SU-DHL-6 (cell line): ENCODE measurements around the gene DCHS1.

ENCODE experiments used
- EZH2phosphoT487 ChIP-seq: fragments of 200-600 bp; sonication (generic), shearing (Covaris generic); conservative IDR thresholded peaks from 2 replicates; pipeline ENCODE4 v1.6.1; 2018; ENCODE audit warnings: mild to moderate bottlenecking, antibody characterized with exemption, low read length, moderate library complexity, mixed read lengths
- TF ChIP-seq, protein P1 (sequence below): fragments of 200-600 bp; sonication (generic); IDR thresholded peaks from one replicate; pipeline ENCODE4 v1.5.1; 2017; ENCODE audit warnings: antibody characterized with exemption, mild to moderate bottlenecking, low read length, moderate library complexity; ENCODE audit not compliant: insufficient read depth, poor library complexity, severe bottlenecking

DNA sequence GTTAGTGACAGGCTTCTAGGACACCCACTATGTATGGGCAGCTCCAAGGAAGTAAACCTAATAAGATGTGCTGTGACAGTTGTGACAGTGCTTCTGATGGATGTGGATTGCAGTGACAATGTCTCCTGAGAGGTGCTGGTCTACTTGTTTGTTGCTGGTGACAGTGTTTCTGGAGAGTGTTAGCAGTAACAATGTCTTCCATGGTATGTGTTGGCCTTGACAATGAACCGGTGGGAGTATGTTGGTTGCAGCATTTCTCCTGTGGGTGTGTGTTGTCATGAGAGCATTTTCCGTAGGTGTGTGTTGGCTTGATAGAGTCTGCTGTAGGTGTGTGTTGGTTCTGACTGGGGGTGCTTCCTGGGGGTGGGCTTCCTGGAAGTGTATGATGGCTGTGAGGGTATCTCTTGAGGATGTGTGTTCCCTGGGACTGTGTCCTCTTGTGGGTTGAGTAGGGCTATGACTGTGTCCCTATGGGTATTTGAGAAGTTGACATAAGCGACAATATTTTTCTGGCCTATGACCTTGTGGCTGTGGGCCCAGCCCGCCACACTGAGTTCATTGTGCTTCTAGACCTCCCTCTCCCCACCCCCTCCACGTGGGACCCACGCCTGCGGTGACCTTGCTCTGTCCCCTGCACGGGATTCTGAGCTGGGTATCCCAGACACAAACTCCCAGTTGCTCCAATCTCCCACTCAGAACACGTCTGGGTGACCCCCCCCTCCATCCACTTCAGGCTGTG is 1.2 kb downstream of the DCHS1 start:
- TF ChIP-seq, protein P1, sequence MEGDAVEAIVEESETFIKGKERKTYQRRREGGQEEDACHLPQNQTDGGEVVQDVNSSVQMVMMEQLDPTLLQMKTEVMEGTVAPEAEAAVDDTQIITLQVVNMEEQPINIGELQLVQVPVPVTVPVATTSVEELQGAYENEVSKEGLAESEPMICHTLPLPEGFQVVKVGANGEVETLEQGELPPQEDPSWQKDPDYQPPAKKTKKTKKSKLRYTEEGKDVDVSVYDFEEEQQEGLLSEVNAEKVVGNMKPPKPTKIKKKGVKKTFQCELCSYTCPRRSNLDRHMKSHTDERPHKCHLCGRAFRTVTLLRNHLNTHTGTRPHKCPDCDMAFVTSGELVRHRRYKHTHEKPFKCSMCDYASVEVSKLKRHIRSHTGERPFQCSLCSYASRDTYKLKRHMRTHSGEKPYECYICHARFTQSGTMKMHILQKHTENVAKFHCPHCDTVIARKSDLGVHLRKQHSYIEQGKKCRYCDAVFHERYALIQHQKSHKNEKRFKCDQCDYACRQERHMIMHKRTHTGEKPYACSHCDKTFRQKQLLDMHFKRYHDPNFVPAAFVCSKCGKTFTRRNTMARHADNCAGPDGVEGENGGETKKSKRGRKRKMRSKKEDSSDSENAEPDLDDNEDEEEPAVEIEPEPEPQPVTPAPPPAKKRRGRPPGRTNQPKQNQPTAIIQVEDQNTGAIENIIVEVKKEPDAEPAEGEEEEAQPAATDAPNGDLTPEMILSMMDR = no peak
- no peak for TF ChIP-seq EZH2phosphoT487
